Measurements from ENCODE around the gene IER3. TPM values are rescaled to one million over a fixed set of nuclear protein-coding genes. Genes with fewer than 3 reads are reported as not detected.

IER3 gene
- total and polyA plus RNA-seq, 9 of the 15 experiments (the other 6 are each of a cell fraction or from before 2014, with no cell fraction given) = 1.5 to 30.0 (median 11.5) TPM

- TF ChIP-seq ZNF280B (CRISPR knock-in tag; IDR thresholded peaks at IDR 0.05) (no peak), MCM7 (IDR thresholded peaks at IDR 0.05) (no peak), E2F4 (CRISPR knock-in tag; IDR thresholded peaks at IDR 0.05; ENCODE audit: low read depth) (no peak), CGGBP1 (CRISPR knock-in tag; IDR thresholded peaks at IDR 0.05) (no peak), PCBP1 (IDR thresholded peaks at IDR 0.05; ENCODE audit: low read depth, low read length, poor library complexity, severe bottlenecking) (peak; percentile 66), MYNN (IDR thresholded peaks at IDR 0.05) (peak; percentile 78), MYNN (CRISPR knock-in tag; IDR thresholded peaks at IDR 0.05) (no peak), THAP7 (CRISPR knock-in tag; IDR thresholded peaks at IDR 0.05) (no peak), ZNF395 (CRISPR knock-in tag; IDR thresholded peaks at IDR 0.05) (peak; percentile 61), RBFOX2 (IDR thresholded peaks at IDR 0.05; ENCODE audit: low read depth, low read length) (peak; percentile 98), HMG20A (CRISPR knock-in tag; conservative IDR thresholded peaks at IDR 0.05) (no peak), RB1 (IDR thresholded peaks at IDR 0.05; ENCODE audit: low read depth) (peak; percentile 69; the same call in 1 of the 2 replicates), TCF7L2 (IDR thresholded peaks at IDR 0.05; ENCODE audit: low read depth, low read length) (no peak), TFE3 (CRISPR knock-in tag; IDR thresholded peaks at IDR 0.05) (peak; percentile 2; the same call in 1 of the 2 replicates), ZNF347 (CRISPR knock-in tag; IDR thresholded peaks at IDR 0.05; ENCODE audit: low read depth) (no peak), SMAD4 (CRISPR knock-in tag; conservative IDR thresholded peaks at IDR 0.05) (peak; percentile 72; the same call in 1 of the 2 replicates)
Measured at GRCh38 chr6:30744054-30744805, at the start of gene IER3 (continued).
